AG09319 (cell line): Measurements from ENCODE around the gene CCNG2.

Experiments used
- DNase-seq: peaks from one replicate; pipeline ENCODE4 v3.0.0-alpha.2; 2010; ENCODE audit warnings: low read depth; ENCODE audit errors: extremely low read depth
- TF ChIP-seq, protein P1 (sequence below): IDR thresholded peaks from 2 replicates; pipeline ENCODE4 v1.5.1; 2011; ENCODE audit warnings: low read depth, mild to moderate bottlenecking, inconsistent platforms, low read length, moderate library complexity

CCNG2 gene

DNA sequence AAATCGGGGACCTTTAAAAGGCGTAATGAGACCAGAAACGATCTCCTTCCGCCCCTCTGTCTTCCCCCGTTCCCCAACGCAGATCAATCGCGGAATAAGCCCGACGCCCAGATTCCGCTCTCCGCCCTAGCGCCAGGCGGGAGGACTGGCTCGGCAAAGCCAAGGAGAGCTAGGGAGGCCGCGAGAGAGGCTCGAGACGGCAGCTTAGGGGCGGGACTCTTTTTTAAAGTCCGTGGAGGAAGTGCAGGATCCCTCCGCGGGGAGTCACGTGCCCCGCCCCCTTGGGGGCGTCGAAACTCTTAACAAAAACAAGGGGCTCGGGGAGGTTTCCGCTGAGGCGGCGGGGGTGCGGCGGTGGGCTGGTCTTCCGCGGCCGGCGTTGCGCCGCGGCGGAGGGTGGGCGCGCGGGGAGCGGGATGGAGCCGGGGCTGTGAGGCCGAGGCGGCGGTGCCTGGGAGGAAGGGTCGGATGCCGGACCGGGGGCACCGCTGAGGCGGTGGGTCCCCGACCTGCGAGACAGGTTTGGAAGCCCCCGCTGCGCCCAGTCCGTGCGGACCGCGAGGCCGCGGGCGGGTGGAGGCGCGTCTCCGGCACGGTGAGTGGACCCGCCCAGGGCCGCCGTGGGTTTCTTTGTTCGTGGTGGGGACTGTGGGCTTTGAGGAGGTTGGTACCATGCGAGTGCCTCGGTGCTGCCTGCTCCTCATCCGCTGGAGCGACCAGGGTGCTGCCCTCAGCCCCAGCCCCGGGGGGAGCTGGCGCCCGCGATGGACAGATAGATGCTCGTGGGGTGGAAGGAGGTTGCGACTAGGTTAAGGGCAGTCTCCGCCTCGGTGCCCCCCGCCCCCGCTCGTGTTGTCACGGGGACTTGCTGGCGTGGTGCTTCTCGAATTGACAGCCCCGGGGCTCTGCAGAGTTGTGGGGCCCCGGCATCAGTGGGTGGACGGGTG is at the start of gene CCNG2:
Gene CCNG2, plus strand, starts transcription at position 296 of the 947 bp plus-strand sequence. CDS start 1,326 bp downstream, outside the sequence.
- TF ChIP-seq, protein P1, sequence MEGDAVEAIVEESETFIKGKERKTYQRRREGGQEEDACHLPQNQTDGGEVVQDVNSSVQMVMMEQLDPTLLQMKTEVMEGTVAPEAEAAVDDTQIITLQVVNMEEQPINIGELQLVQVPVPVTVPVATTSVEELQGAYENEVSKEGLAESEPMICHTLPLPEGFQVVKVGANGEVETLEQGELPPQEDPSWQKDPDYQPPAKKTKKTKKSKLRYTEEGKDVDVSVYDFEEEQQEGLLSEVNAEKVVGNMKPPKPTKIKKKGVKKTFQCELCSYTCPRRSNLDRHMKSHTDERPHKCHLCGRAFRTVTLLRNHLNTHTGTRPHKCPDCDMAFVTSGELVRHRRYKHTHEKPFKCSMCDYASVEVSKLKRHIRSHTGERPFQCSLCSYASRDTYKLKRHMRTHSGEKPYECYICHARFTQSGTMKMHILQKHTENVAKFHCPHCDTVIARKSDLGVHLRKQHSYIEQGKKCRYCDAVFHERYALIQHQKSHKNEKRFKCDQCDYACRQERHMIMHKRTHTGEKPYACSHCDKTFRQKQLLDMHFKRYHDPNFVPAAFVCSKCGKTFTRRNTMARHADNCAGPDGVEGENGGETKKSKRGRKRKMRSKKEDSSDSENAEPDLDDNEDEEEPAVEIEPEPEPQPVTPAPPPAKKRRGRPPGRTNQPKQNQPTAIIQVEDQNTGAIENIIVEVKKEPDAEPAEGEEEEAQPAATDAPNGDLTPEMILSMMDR, result no peak
- peak; percentile 92 for DNase-seq

DNA sequence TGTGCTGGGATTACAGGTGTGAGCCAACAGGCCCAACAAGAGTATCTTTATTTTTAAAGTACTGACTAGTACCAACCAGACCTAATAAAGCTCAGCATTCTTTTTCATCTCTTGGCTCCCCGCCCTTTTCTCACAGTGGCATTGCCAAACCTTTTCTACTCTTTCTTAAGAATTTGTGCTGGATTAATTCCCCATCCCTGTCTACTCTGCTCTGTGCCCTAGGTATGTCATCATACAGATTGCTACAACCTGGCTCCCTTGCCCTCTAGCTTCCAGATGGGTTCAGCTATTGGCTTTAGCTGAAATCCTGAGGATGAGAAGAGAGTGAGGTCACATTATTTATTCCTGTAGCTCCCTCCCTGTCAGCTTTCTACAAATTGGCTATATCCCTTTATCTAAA is 46.3 kb upstream of the CCNG2 start:
- no peak for DNase-seq
- TF ChIP-seq, protein P1, result no peak

- TF ChIP-seq, protein P1, result no peak
- DNase-seq, result no peak
These were observed 43.9 kb upstream of the CCNG2 start for GRCh38 chr4:77113069-77113468.

GRCh38 chr4:77117721-77118120 is 39.3 kb upstream of the CCNG2 start:
- TF ChIP-seq, protein P1, result no peak

GRCh38 chr4:77120886-77121508 is 36.0 kb upstream of the CCNG2 start:
- TF ChIP-seq, protein P1, result no peak
- DNase-seq, result no peak

More at GRCh38 chr4:77117721-77118120, 39.3 kb upstream of the CCNG2 start:
- no peak for DNase-seq

DNA sequence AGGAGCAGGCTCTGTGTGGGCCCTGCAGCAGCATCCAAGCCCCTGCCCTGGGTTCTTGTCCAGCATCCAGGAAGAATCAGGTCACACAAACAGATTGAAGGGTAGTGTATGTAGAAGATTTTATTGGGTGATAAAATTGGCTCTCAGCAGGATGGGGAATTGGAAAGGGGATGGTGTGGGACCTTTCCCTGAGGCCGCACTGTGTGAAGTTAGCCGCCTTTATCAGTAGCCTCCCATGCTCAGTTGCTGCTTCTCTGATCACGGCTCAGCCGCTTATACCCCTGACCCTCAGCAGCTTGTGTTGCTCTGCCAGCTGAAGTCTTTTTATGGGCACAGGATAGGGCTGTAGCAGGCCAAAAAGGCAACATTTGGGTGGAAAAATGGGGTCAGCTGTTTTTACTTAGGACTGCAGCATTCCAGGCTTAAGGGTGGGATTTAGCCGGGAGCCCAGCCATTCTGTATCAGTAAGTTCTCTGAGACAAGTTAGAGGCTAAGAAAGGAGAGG is 35.2 kb upstream of the CCNG2 start:
- DNase-seq, result no peak
- TF ChIP-seq, protein P1, result no peak

- DNase-seq, result no peak
- TF ChIP-seq, protein P1, result no peak
These were observed 34.4 kb upstream of the CCNG2 start for GRCh38 chr4:77122656-77123055.
